Esophagus muscularis mucosa (tissue), 4 donors: ENCODE measurements around the gene KCNJ6.

ENCODE experiments used
- CTCF ChIP-seq, 3 experiments: fragments of 200-600 bp in 2 of 3; fragments of 450-650 bp in 1 of 3; sonication (generic) in 2 of 3; IDR thresholded peaks; one replicate each; pipeline ENCODE4 v1.5.1; 2017 to 2019; ENCODE audit warnings: antibody characterized with exemption in 3 of 3, mild to moderate bottlenecking in 2 of 3, moderate library complexity in 1 of 3
- EP300 ChIP-seq: sonication (generic); formaldehyde crosslinking; IDR thresholded peaks from one replicate; pipeline ENCODE4 v1.6.1; 2017; ENCODE audit warnings: antibody characterized with exemption
- POLR2A ChIP-seq: fragments of 450-650 bp; IDR thresholded peaks from one replicate; pipeline ENCODE4 v1.6.1; 2017; ENCODE audit warnings: antibody characterized with exemption, moderate library complexity, mild to moderate bottlenecking, low read depth
- POLR2AphosphoS5 ChIP-seq, 2 donors: sonication (generic); formaldehyde crosslinking; IDR thresholded peaks; one replicate each; pipeline ENCODE4 v1.6.1; 2017; ENCODE audit warnings: antibody characterized with exemption in 2 of 2

- no peak for TF ChIP-seq POLR2A
- TF ChIP-seq CTCF (IDR thresholded peaks at IDR 0.05), result no peak
- TF ChIP-seq EP300, result no peak
- no peak for TF ChIP-seq POLR2AphosphoS5 (IDR thresholded peaks at IDR 0.05)
These were observed 104.5 kb downstream of the KCNJ6 start for GRCh38 chr21:37811711-37812110.
